ENCODE data around the gene MCC.
A peak's percentile ranks its signal among the peaks of the same experiment; 100 is the strongest.
"Not testable (repeated sequence)": the region's sequence is repeated elsewhere in the genome, so short reads cannot be mapped to it uniquely, and the experiment has no call there.

Gene MCC

DNA sequence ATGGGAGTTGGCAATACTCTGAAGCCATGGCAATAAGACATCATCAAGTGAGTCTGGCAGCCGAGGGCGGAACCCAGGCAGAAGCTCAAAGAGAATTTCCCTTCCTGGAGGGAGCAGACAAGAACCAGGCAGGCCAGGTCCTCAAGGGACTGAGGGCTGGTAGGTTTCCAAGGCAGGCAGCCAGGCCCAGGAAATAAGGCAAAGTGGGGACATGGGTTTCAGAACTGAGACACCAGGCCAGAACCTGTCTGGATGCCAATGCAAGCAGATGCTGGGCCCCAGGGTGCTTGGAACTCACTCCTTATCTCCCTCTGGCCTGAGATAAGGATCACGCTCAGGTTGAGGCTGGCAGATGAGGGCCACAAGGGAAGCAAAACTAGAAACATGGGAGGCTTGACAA is 62.3 kb downstream of the MCC start:
- no peak for DNase-seq (ENCODE audit: low read depth in 3 of 3)

DNA sequence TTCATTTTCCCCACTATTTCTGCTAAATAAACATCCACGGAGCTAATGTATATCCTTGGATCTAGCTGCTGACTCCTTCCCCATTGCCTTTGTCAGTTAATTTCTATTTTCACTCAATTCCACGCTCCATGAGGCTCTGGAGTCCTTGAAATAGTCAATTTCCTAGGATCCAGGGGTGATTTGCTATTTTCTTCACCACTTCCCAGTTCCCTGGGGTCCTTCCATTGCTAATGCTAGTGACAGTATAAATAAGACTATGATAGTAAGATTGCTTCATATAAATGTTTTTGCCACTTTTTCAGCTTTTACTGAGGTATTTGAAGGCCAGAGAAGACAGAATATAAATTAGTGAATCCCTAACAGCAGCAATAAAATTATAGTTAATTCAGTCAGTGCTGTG is 66.6 kb downstream of the MCC start:
- DNase-seq (ENCODE audit: low read depth in 3 of 3): no peak

GRCh38 chr5:113405530-113405929 is 82.7 kb downstream of the MCC start:
- DNase-seq (ENCODE audit: low read depth in 3 of 3): no peak

- no peak for DNase-seq (ENCODE audit: low read depth in 3 of 3)
Measured at GRCh38 chr5:113404269-113404668, 84.0 kb downstream of the MCC start.

DNA sequence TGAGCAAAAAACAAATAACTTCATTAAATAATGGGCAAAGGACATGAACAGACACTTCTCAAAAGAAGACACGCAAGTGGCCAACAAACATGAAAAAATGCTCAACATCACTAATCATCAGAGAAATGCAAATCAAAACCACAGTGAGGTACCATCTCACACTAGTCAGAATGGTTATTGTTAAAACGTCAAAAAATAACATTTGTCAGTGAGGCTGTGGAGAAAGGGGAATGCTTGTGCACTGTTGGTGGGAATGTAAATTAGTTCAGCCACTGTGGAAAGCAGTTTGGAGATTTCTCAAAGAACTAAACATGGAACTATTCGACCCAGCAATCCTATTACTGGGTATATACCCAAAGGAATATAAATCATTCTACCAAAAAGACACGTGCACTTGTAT is 90.3 kb downstream of the MCC start:
- not testable (repeated sequence) for DNase-seq (ENCODE audit: low read depth in 3 of 3)

- no peak for DNase-seq (ENCODE audit: low read depth in 3 of 3)
Measured at GRCh38 chr5:113397046-113397445, 91.2 kb downstream of the MCC start.

- no peak for DNase-seq (ENCODE audit: low read depth in 3 of 3)
Measured at GRCh38 chr5:113394658-113395057, 93.6 kb downstream of the MCC start.

DNA sequence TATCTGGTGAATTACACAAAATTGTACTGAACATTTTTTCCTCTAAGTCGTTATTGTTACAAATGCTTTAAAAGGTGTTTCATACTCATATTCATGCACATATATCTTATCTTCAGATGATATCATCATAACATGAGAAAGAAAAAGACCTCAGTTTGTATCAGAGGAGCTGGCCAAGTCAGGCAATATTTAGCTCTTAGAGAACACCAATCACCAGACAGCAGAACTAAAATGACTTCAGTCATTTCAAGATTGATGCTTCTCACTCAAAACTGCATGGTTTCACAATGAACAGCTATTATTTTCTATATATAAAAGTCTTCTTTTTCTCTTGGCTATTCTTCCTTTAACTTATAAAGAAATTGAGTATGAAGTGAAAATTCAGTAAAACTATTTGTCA is 98.0 kb downstream of the MCC start:
- no peak for DNase-seq (ENCODE audit: low read depth in 3 of 3)

DNA sequence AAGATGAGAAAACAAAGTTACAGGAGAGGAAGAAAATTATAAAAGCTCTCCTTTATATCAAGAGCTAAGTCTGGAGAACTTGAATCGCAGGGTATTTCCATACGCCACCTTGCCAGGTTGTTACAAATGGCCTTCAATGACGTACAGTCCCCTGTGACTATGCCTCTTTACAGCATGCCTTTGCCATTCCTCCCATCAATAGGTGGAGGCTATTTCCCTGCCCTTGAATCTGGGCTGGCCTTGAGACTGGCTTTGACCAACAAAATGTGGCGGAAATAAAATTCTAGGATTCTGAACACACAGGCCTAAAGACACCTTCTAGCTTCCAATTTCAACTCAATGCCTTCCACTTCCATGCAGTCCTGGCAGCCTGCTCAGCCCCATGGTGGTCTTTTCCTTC is 99.1 kb downstream of the MCC start:
- DNase-seq (ENCODE audit: low read depth in 3 of 3): no peak

DNA sequence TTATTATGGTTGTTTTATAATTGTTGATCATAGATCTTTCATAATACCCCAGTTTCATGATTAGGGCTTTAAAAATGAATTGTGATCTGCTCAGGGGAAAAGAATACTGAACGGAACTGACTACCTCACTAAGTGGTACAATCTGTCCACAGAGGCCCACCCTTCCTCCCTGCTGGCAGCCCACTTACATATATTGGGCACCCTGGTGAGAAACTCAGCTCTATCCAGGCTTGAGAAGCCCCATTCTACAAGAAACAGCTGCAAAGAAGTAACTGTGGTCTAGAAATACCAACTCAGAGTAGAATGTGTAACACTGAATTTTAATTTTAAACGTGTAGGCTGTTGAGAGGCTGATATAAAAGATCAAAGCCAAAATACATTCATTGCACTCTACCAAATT is 100.4 kb downstream of the MCC start:
- no peak for DNase-seq (ENCODE audit: low read depth in 3 of 3)

DNA sequence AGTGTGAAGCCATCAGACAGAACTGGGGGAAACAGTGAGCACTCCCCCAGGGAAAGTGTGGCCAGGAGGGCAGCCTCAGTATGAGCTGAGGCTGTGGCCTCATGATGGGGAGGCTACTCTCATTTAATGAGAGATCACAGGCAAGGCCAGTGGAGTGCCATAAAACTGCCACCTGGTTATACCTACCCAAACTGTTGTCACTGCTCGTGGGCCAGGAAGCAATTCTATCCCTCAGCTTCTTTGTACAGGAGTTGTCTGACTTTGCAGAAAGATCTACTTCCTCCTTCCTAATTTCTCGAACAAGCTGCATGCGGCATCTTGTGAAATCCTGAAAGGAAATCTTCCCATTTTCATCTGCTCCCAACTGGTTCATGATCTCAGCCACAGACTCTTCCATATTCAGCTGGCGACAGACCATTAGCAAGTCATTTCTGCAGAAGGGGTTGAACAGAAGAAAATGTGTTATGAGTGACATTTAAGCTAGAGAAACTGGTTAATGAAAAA is 103.4 kb downstream of the MCC start:
- DNase-seq (ENCODE audit: low read depth in 3 of 3): no peak

GRCh38 chr5:113382731-113383130 is 105.5 kb downstream of the MCC start:
- no peak for DNase-seq (ENCODE audit: low read depth in 3 of 3)

GRCh38 chr5:113381791-113382190 is 106.5 kb downstream of the MCC start:
- no peak for DNase-seq (ENCODE audit: low read depth in 3 of 3)

- no peak for DNase-seq (ENCODE audit: low read depth in 3 of 3)
Measured at GRCh38 chr5:113380807-113381326, 107.4 kb downstream of the MCC start.

- DNase-seq (ENCODE audit: low read depth in 3 of 3): no peak
Measured at GRCh38 chr5:113379936-113380806, 108.1 kb downstream of the MCC start.

DNA sequence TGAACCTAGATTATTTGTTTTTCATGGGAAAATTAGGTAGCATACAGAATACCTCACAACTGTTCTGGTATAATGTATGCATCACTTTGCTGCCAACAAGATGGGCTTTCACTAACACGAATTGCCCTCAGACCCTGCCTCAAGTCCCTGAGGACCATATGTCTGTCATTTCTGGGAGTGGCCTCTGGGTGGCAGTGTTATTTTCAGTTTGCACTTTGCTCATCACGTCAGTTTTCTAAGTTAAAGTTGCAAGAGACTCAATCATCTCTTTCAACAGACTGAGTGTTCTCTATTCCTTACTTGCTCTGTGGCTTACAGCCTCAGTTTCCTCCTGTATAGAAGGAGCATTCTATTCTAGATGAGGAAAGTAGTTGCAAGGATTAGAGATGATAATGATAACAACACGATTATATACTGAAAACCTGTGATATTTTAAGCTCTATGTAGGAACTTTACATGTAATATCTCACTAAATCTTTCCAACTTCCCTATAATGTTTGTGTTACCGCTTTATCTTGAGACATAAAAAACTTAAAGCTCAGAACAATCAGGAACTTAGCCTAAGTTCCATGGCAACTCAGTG is 109.2 kb downstream of the MCC start:
- DNase-seq (ENCODE audit: low read depth in 3 of 3): peak; percentile 35 to 56 (median 37)

DNA sequence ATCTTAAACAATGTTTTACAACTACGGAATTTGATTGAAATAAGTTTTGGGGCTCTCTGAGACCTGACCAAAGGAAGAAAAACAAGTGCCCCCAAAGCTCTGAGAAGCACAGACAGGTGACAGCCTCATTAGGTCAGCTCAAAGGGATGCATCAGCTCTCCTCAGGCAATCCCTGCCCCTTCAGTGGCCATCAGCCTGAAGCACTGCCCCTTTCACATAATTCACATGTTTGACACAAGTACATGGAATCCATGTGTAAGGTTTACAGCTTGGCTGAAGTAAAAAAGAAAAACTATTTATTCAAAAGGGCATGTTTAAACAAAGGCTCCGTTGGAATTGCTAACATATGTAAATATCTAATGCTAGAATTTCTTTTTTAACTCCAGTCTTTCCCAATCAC is 109.7 kb downstream of the MCC start:
- DNase-seq (ENCODE audit: low read depth in 3 of 3): no peak

DNA sequence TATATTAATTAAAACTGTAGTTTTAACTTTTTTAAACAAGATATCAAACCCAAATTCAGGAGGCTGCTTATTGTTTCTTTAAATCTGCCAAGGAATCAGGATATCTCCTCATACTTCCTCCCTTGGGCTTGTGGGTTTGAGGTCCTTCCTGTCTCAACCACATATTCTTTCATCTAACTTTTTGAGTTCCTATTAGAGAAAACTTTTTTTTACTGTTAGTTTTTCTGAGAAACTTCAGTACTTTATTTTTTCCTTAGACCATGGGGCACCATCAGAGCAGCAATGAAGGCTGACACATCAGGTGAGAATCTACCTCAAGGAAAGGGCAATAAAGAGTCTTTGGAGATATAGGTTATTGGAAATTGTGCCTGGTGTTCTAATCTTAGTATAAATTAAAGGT is 110.2 kb downstream of the MCC start:
- DNase-seq (ENCODE audit: low read depth in 3 of 3): no peak

DNA sequence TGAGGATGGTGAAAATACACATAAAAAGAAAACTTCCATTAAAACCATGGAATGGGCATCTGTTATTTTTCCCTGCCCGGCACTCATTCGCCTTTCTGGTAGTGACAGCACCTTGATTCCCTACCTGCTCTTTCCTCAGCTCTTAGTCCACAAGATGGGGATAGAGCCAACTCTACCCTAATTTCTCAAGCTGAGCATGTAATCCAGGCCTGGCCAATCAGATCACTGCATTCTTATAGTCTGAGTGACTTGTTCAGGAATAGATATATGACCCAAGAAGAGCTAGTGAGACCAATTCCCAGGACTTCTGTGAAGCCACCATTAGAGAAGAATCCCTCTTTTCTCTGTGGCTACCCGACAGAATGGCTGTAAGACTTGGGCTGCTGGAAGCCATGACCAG is 111.6 kb downstream of the MCC start:
- no peak for DNase-seq (ENCODE audit: low read depth in 3 of 3)

- no peak for DNase-seq (ENCODE audit: low read depth in 3 of 3)
Measured at GRCh38 chr5:113375480-113376060, 112.7 kb downstream of the MCC start.

GRCh38 chr5:113373426-113373825 is 114.8 kb downstream of the MCC start:
- DNase-seq (ENCODE audit: low read depth in 3 of 3): no peak

GRCh38 chr5:113371721-113372196 is 116.5 kb downstream of the MCC start:
- DNase-seq (ENCODE audit: low read depth in 3 of 3): no peak

GRCh38 chr5:113367586-113367985 is 120.7 kb downstream of the MCC start:
- DNase-seq (ENCODE audit: low read depth in 3 of 3): no peak
